K562 (cell line): ENCODE measurements around the gene C1QTNF5. TPM values are rescaled to one million over a fixed set of nuclear protein-coding genes. Genes with fewer than 3 reads are reported as not detected.

Experiments
- ATAC-seq: fragments of 200-7000 bp; cut with Tn5 transposase; 3 replicates; pipeline ENCODE4 v1.9.1; 2020; ENCODE audit warnings: moderate library complexity
- BruUV-seq: library from RNA; stranded (reverse); fragments of 400-500 nt; replicated peaks from 2 replicates; lab custom pipeline; 2021; lab: Mats Ljungman, UMichigan
- CTCF ChIA-PET: fragments of 300-600 bp; formaldehyde crosslinking; extraction: SDS; loops from one replicate; lab custom pipeline; 2021; ENCODE audit warnings: low intra/inter-chr PET ratio; lab: Yijun Ruan, JAX
- POLR2A ChIA-PET: fragments of 300-600, 350-650 bp; sonication (Branson Sonifier 250); formaldehyde crosslinking; extraction: SDS; loops from one replicate; lab custom pipeline; 2021; ENCODE audit warnings: antibody characterized with exemption, inconsistent platforms; lab: Yijun Ruan, JAX
- DNase-seq, 4 experiments: peaks; one replicate each; pipeline versions ENCODE4 v3.0.0 to v3.0.0-alpha.2; 2011 to 2018; ENCODE audit warnings: low spot score in 3 of 4, mixed read lengths in 3 of 4; ENCODE audit errors: extremely low read depth in 1 of 4
- FAIRE-seq: peaks from 2 replicates; lab custom pipeline; 2011; peaks lifted over from hg19 to GRCh38; lab: Jason Lieb, UNC
- H2AFZ ChIP-seq: 2 replicates; pipeline ENCODE4 v1.6.0; 2011; ENCODE audit warnings: low read depth, low read length, control low read depth, inconsistent platforms
- H3K27ac ChIP-seq: fragments of 200-600 bp; 3 replicates; pipeline ENCODE4 v1.8.0; 2011; ENCODE audit warnings: low read depth, mild to moderate bottlenecking, control low read depth, inconsistent platforms, low read length, moderate library complexity, mixed read lengths; ENCODE audit errors: extremely low read depth
- H3K27me3 ChIP-seq, 2 experiments: fragments of 300-600 bp in 1 of 2; 2 replicates in 1 of 2; 3 replicates in 1 of 2; pipeline versions ENCODE4 v1.6.0 to v1.8.0; 2011; ENCODE audit warnings: inconsistent platforms in 2 of 2, low read length in 2 of 2, mild to moderate bottlenecking in 1 of 2, mixed read lengths in 1 of 2, moderate library complexity in 1 of 2; ENCODE audit not compliant: control insufficient read depth in 2 of 2, insufficient read depth in 2 of 2
- H3K36me3 ChIP-seq: fragments of 300-600 bp; 3 replicates; pipeline ENCODE4 v1.8.0; 2011; ENCODE audit warnings: mild to moderate bottlenecking, low read length, inconsistent platforms; ENCODE audit not compliant: control insufficient read depth, insufficient read depth
- H3K4me1 ChIP-seq, 2 experiments: fragments of 200-600 bp in 1 of 2; replicated peaks in 1 of 2; 2 replicates in 1 of 2; 3 replicates in 1 of 2; pipeline versions ENCODE4 v1.5.1 to v1.8.0; 2011; ENCODE audit warnings: inconsistent platforms in 2 of 2, low read length in 2 of 2, mild to moderate bottlenecking in 1 of 2, mixed read lengths in 1 of 2, moderate library complexity in 1 of 2; ENCODE audit not compliant: control insufficient read depth in 2 of 2, insufficient read depth in 2 of 2
- H3K4me2 ChIP-seq: 2 replicates; pipeline ENCODE4 v1.6.1; 2011; ENCODE audit warnings: low read length, control low read depth, inconsistent platforms, mixed read lengths; ENCODE audit not compliant: insufficient read depth
- H3K4me3 ChIP-seq: fragments of 200-600 bp; sonication (generic), shearing (Covaris generic); 2 replicates; pipeline ENCODE4 v1.5.1; 2016; ENCODE audit warnings: control low read depth, inconsistent platforms
- H3K79me2 ChIP-seq: fragments of 200-600 bp; 3 replicates; pipeline ENCODE4 v1.8.0; 2011; ENCODE audit warnings: low read length, inconsistent platforms; ENCODE audit not compliant: control insufficient read depth, insufficient read depth
- H3K9ac ChIP-seq, 2 experiments: 2 replicates each; pipeline versions ENCODE4 v1.6.0 to v1.6.1; 2011; ENCODE audit warnings: low read depth in 2 of 2, low read length in 2 of 2, control low read depth in 1 of 2, inconsistent platforms in 1 of 2, mild to moderate bottlenecking in 1 of 2, mixed read lengths in 1 of 2; ENCODE audit not compliant: insufficient read depth in 1 of 2
- H3K9me1 ChIP-seq: one replicate; pipeline ENCODE4 v1.6.0; 2011; ENCODE audit warnings: inconsistent platforms, mild to moderate bottlenecking, low read length, moderate library complexity; ENCODE audit not compliant: control insufficient read depth, insufficient read depth
- H3K9me3 ChIP-seq: replicated peaks from 2 replicates; pipeline ENCODE4 v1.5.1; 2011; ENCODE audit warnings: low read depth, low read length, inconsistent platforms; ENCODE audit not compliant: control insufficient read depth, insufficient read depth
- H4K20me1 ChIP-seq: replicated peaks from 2 replicates; pipeline ENCODE4 v1.6.1; 2011; ENCODE audit warnings: low read length, inconsistent platforms, mixed read lengths; ENCODE audit not compliant: control insufficient read depth, insufficient read depth
- ARID3B ChIP-seq: fragments of 250-450 bp; sonication (Bioruptor Pico); IDR thresholded peaks from 2 replicates; pipeline ENCODE4 v1.4.0; 2020; ENCODE audit warnings: borderline replicate concordance
- CBX3 ChIP-seq, 2 experiments: IDR thresholded peaks; 1 replicate in 1 of 2; 2 replicates in 1 of 2; pipeline ENCODE4 v1.6.1; 2012; ENCODE audit warnings: inconsistent platforms in 2 of 2, low read length in 2 of 2, borderline replicate concordance in 1 of 2, control low read depth in 1 of 2
- CBX5 ChIP-seq: IDR thresholded peaks from 2 replicates; pipeline ENCODE4 v1.6.1; 2014; ENCODE audit warnings: low read depth, borderline replicate concordance
- ILK ChIP-seq: fragments of 450-650 bp; IDR thresholded peaks from 2 replicates; pipeline ENCODE4 v1.6.1; 2016; ENCODE audit warnings: missing genetic modification characterization, low read depth, mild to moderate bottlenecking, missing compliant biosample characterization, moderate library complexity, borderline replicate concordance
- POLR2AphosphoS2 ChIP-seq: IDR thresholded peaks from 2 replicates; pipeline ENCODE4 v1.6.1; 2012; ENCODE audit warnings: low read length, improper control_type of control experiment
- RERE ChIP-seq: sonication (generic); formaldehyde crosslinking; IDR thresholded peaks from 2 replicates; pipeline ENCODE4 v1.8.0; 2023; ENCODE audit warnings: missing genetic modification reagents, mild to moderate bottlenecking, borderline replicate concordance
- TRIM24 ChIP-seq, 2 experiments: fragments of 450-650 bp; IDR thresholded peaks; 2 replicates each; pipeline ENCODE4 v1.6.1; 2016
- TRIM28 ChIP-seq: fragments of 450-650 bp; IDR thresholded peaks from 2 replicates; pipeline ENCODE4 v1.6.1; 2017
- XRCC4 ChIP-seq: IDR thresholded peaks from one replicate; pipeline ENCODE4 v1.6.1; 2011; ENCODE audit not compliant: insufficient read depth, insufficient read length; ENCODE audit errors: extremely low read depth
- ZNF280A ChIP-seq: fragments of 450-650 bp; IDR thresholded peaks from 2 replicates; pipeline ENCODE4 v1.6.1; 2018; ENCODE audit warnings: mild to moderate bottlenecking, low read depth; ENCODE audit not compliant: partially characterized antibody
- WGBS: fragments of 100-300 bp; shearing (Covaris generic); methylation state at CpG from one replicate; pipeline ENCODE4 v1.1.6; 2016; ENCODE audit warnings: low coverage, mixed read lengths; ENCODE audit not compliant: insufficient coverage; ENCODE audit errors: missing lambda C conversion rate; 5-methylcytosine and 5-hydroxymethylcytosine counted together
- in situ Hi-C: fragments of 300-500 bp; cut with MboI; formaldehyde crosslinking; loops from 4 replicates; pipeline ENCODE4 v1.15.0; 2018; ENCODE audit warnings: inconsistent platforms, mixed read lengths
- intact Hi-C: fragments of 100-400 bp; cut with micrococcal nuclease; formaldehyde crosslinking; loops from 2 replicates; pipeline ENCODE4 v1.14.2; 2022
- polyA plus RNA-seq, 8 experiments: library from polyadenylated mRNA; depleted of rRNA in 4 of 8; stranded (reverse) in 5 of 8; unstranded in 3 of 8; fragments of >200 nt; fragmentation: Nextera tagmentation in 2 of 8; fragmentation: Illumina TruSeq in 1 of 8; extraction: Ambion mirVana in 2 of 8; extraction: Trizol in 1 of 8; gene quantifications; 2 replicates each; pipeline versions ENCODE4 v1.2.1 to v1.2.3, GENCODE V29; 2011 to 2014; ENCODE audit warnings: inconsistent platforms in 1 of 8, missing spikeins in 1 of 8
- total RNA-seq, 7 experiments: library from RNA; depleted of rRNA in 6 of 7; stranded (reverse); fragments of >200 nt in 6 of 7; fragmentation: Illumina TruSeq in 2 of 7; extraction: Trizol in 2 of 7; gene quantifications; 2 replicates each; pipeline versions ENCODE4 v1.2.1 to v1.2.3, GENCODE V29; 2011 to 2021; ENCODE audit warnings: low replicate concordance in 1 of 7

The C1QTNF5 gene
- total and polyA plus RNA-seq, 9 of the 15 experiments (the other 6 are each of a cell fraction or from before 2014, with no cell fraction given) = 0.07 to 0.76 (median 0.24) TPM; not detected in 1

- Histone ChIP-seq H4K20me1 (no peaks in the 10 kb centered on the region), H2AFZ (no peak overlapping the region), H3K36me3 (peaks cover 31% of the 10 kb centered on the region; the same call in 2 of the 3 replicates), H3K9me1 (no peaks in the 10 kb centered on the region), H3K4me3 (no peak overlapping the region), H3K79me2 (no peaks in the 10 kb centered on the region), H3K4me2 (no peak overlapping the region), H3K9me3 (peaks cover 7% of the 10 kb centered on the region), H3K4me1 (no peaks in the 10 kb centered on the region), H3K27ac (no peak overlapping the region), H3K9ac (no peak overlapping the region), H3K27me3 (no peaks in the 10 kb centered on the region)
- BruUV-seq = no TSS peak
- POLR2A ChIA-PET = no interaction called here
- WGBS = 87% methylated on average over 10 of the region's 10 CpGs
- intact Hi-C loops = no loop called here
- FAIRE-seq (no peak), ATAC-seq (no peak), DNase-seq (no peak)
- TF ChIP-seq TRIM28 = peak; percentile 98
- TF ChIP-seq CBX3 (IDR thresholded peaks at IDR 0.05; ENCODE audit: borderline replicate concordance in 1 of 2, low read length in 2 of 2) = peak in 1 of 2 experiments; percentile 96; a peak in 2 of 3 replicates
- no peak for TF ChIP-seq RERE (CRISPR knock-in tag)
- no peak for TF ChIP-seq ILK
- no peak for TF ChIP-seq ARID3B (CRISPR knock-in tag)
- TF ChIP-seq TRIM24 (IDR thresholded peaks at IDR 0.05) = peak in 1 of 2 experiments; percentile 75; a peak in 2 of 4 replicates
- TF ChIP-seq ZNF280A = peak; percentile 62
- TF ChIP-seq CBX5 = peak; percentile 89
- TF ChIP-seq XRCC4 = no peak
- no peak for TF ChIP-seq POLR2AphosphoS2
- in situ Hi-C loops = no loop called here
- CTCF ChIA-PET = no interaction called here
These were observed 49.7 kb downstream of the C1QTNF5 start for GRCh38 chr11:119290894-119291497.
